Sigmoid colon (tissue), 4 donors: Measurements from ENCODE around the gene KEAP1.

ENCODE experiments used
- CTCF ChIP-seq, 4 experiments: fragments of 450-650 bp in 3 of 4; fragments of 200-600 bp in 1 of 4; IDR thresholded peaks; one replicate each; pipeline ENCODE4 v1.5.1; 2016 to 2019; ENCODE audit warnings: antibody characterized with exemption in 4 of 4, mild to moderate bottlenecking in 3 of 4, moderate library complexity in 2 of 4
- EP300 ChIP-seq, 4 donors: sonication (generic); formaldehyde crosslinking; IDR thresholded peaks; one replicate each; pipeline ENCODE4 v1.6.1; 2017; ENCODE audit warnings: antibody characterized with exemption in 4 of 4
- POLR2A ChIP-seq, 2 donors: fragments of 450-650 bp; IDR thresholded peaks; one replicate each; pipeline ENCODE4 v1.6.1; 2016; ENCODE audit warnings: antibody characterized with exemption in 2 of 2, mild to moderate bottlenecking in 2 of 2, moderate library complexity in 2 of 2
- POLR2AphosphoS5 ChIP-seq, 4 donors: sonication (generic); formaldehyde crosslinking; IDR thresholded peaks; one replicate each; pipeline ENCODE4 v1.6.1; 2017; ENCODE audit warnings: antibody characterized with exemption in 4 of 4

- no peak for TF ChIP-seq POLR2AphosphoS5 (IDR thresholded peaks at IDR 0.05)
- TF ChIP-seq CTCF (IDR thresholded peaks at IDR 0.05), result no peak
- no peak for TF ChIP-seq POLR2A (IDR thresholded peaks at IDR 0.05)
- TF ChIP-seq EP300 (IDR thresholded peaks at IDR 0.05), result no peak
These were observed 11.6 kb downstream of the KEAP1 start for GRCh38 chr19:10491472-10492047.
